ENCODE data around the gene PSORS1C1. TPM values are rescaled to one million over a fixed set of nuclear protein-coding genes. Genes with fewer than 3 reads are reported as not detected.
A peak's percentile ranks its signal among the peaks of the same experiment; 100 is the strongest.

Gene PSORS1C1
- total RNA-seq, 1 experiment from 2014 or later, result 0.48 TPM

- no peak for DNase-seq
- peaks cover 37 to 38% of the 10 kb centered on the region in 2 experiments for H3K4me1 Mint-ChIP-seq
- Histone ChIP-seq H3K4me1 (ENCODE audit: insufficient read depth, low read length) (peaks cover 11% of the 10 kb centered on the region; the same call in 1 of the 2 replicates), H3K4ac (ENCODE audit: low read depth, low read length) (no peak within 1 kb of the TSS), H2BK20ac (ENCODE audit: low read depth, low read length, poor library complexity, severe bottlenecking) (no peak within 1 kb of the TSS), H4K20me1 (ENCODE audit: control insufficient read depth, insufficient read depth, insufficient read length) (no peaks in the 10 kb centered on the region), H3K56ac (ENCODE audit: insufficient read length, low read depth, low read length) (no peak within 1 kb of the TSS), H2AK5ac (ENCODE audit: insufficient read length, low read length) (no peak within 1 kb of the TSS), H4K8ac (replicated peaks; ENCODE audit: insufficient read length, low read depth, low read length) (no peak within 1 kb of the TSS), H4K5ac (ENCODE audit: insufficient read length, low read depth, low read length) (no peak within 1 kb of the TSS), H2BK5ac (ENCODE audit: insufficient read length, low read length) (no peak within 1 kb of the TSS), H3K9me3 (ENCODE audit: control insufficient read depth, low read depth, low read length) (no peaks in the 10 kb centered on the region), H3K9ac (ENCODE audit: extremely low read depth, insufficient read length, low read length) (peak within 1 kb of the TSS; percentile 61), H2BK120ac (ENCODE audit: low read depth, low read length, poor library complexity, severe bottlenecking) (no peak within 1 kb of the TSS), H2BK15ac (ENCODE audit: low read depth, low read length) (no peak within 1 kb of the TSS), H3K18ac (ENCODE audit: insufficient read length, low read depth, low read length) (no peak within 1 kb of the TSS), H3K79me2 (ENCODE audit: insufficient read depth, low read length) (no peaks in the 10 kb centered on the region), H2AFZ (ENCODE audit: low read length) (no peak within 1 kb of the TSS), H3T11ph (ENCODE audit: low read length) (no peak within 1 kb of the TSS), H2BK12ac (ENCODE audit: insufficient read length, low read depth, low read length) (no peak within 1 kb of the TSS), H4K91ac (ENCODE audit: insufficient read length, low read depth, low read length) (no peak within 1 kb of the TSS), H3K4me2 (ENCODE audit: insufficient read depth, insufficient read length, low read length) (peak within 1 kb of the TSS; percentile 93), H3K27me3 (ENCODE audit: insufficient read depth, low read length) (no peaks in the 10 kb centered on the region), H3K27ac (ENCODE audit: insufficient read length, low read depth, low read length) (no peak within 1 kb of the TSS), H3K79me1 (ENCODE audit: insufficient read depth, low read depth, low read length, poor library complexity, severe bottlenecking) (no peaks in the 10 kb centered on the region), H3K14ac (ENCODE audit: insufficient read depth, low read length) (no peak within 1 kb of the TSS), H3K23me2 (ENCODE audit: insufficient read length, low read depth, low read length, poor library complexity, severe bottlenecking) (peaks cover 14% of the 10 kb centered on the region), H3K23ac (ENCODE audit: insufficient read length, low read depth, low read length) (no peak within 1 kb of the TSS)
- H3K27me3 Mint-ChIP-seq (ENCODE audit: low read depth), result peaks cover 2% of the 10 kb centered on the region; the same call in 1 of the 2 replicates
- H3K36me3 Mint-ChIP-seq (ENCODE audit: insufficient read depth in 1 of 3, low read depth in 3 of 3), result peaks cover 24 to 59% (median 52%) of the 10 kb centered on the region in 3 experiments
- peak within 1 kb of the TSS; percentile 92 for H3K4me3 Mint-ChIP-seq
- WGBS (ENCODE audit: extremely low coverage, insufficient read length, low lambda C conversion rate), result no CpG with 5 or more reads among the region's 14 CpGs
- TF ChIP-seq, protein P1, sequence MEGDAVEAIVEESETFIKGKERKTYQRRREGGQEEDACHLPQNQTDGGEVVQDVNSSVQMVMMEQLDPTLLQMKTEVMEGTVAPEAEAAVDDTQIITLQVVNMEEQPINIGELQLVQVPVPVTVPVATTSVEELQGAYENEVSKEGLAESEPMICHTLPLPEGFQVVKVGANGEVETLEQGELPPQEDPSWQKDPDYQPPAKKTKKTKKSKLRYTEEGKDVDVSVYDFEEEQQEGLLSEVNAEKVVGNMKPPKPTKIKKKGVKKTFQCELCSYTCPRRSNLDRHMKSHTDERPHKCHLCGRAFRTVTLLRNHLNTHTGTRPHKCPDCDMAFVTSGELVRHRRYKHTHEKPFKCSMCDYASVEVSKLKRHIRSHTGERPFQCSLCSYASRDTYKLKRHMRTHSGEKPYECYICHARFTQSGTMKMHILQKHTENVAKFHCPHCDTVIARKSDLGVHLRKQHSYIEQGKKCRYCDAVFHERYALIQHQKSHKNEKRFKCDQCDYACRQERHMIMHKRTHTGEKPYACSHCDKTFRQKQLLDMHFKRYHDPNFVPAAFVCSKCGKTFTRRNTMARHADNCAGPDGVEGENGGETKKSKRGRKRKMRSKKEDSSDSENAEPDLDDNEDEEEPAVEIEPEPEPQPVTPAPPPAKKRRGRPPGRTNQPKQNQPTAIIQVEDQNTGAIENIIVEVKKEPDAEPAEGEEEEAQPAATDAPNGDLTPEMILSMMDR (conservative IDR thresholded peaks at IDR 0.05), result no peak
- peak within 1 kb of the TSS; percentile 90 to 97 (median 94) for H3K27ac Mint-ChIP-seq
- H3K9me3 Mint-ChIP-seq, result no peaks in the 10 kb centered on the region
These were observed 43.0 kb downstream of the PSORS1C1 start, which contains the start of gene CCHCR1 for GRCh38 chr6:31157513-31158139. TSS of gene CCHCR1 (minus strand) at chr6:31157802. CDS start at chr6:31157600, 202 bp downstream.
